Activated CD8-positive, alpha-beta T cell treated with anti-CD3 and anti-CD28 coated beads for 36 hours (primary cell): ENCODE data around the gene RNASE4. TPM values are rescaled to one million over a fixed set of nuclear protein-coding genes. Genes with fewer than 3 reads are reported as not detected.
"Not testable (repeated sequence)": the region's sequence is repeated elsewhere in the genome, so short reads cannot be mapped to it uniquely, and the experiment has no call there.

Source experiments
- ATAC-seq: fragments of 200-7000 bp; cut with Tn5 transposase; one replicate; pipeline ENCODE4 v1.10.0; 2021; ENCODE audit warnings: mild to moderate bottlenecking, moderate library complexity
- CTCF ChIA-PET: fragments of 350-600 bp; sonication (Branson Sonifier 250); formaldehyde crosslinking; loops from one replicate; lab custom pipeline; 2021; ENCODE audit warnings: antibody characterized with exemption; lab: Charles Lee
- POLR2A ChIA-PET: fragments of 350-600 bp; sonication (Branson Sonifier 250); formaldehyde crosslinking; loops from one replicate; lab custom pipeline; 2021; ENCODE audit warnings: antibody characterized with exemption; lab: Charles Lee
- DNase-seq: peaks from one replicate; pipeline ENCODE4 v3.0.0-alpha.2; 2020
- H3K27ac Mint-ChIP-seq: one replicate; pipeline ENCODE4 v1.8.0; 2021; ENCODE audit warnings: mild to moderate bottlenecking, mixed read lengths
- H3K27me3 Mint-ChIP-seq: one replicate; pipeline ENCODE4 v1.8.0; 2021; ENCODE audit warnings: mixed read lengths
- H3K36me3 Mint-ChIP-seq: one replicate; pipeline ENCODE4 v1.8.0; 2021; ENCODE audit warnings: low read depth, mixed read lengths
- H3K4me1 Mint-ChIP-seq: one replicate; pipeline ENCODE4 v1.8.0; 2021; ENCODE audit warnings: low read depth, mixed read lengths
- H3K4me3 Mint-ChIP-seq: one replicate; pipeline ENCODE4 v1.8.0; 2021; ENCODE audit warnings: mild to moderate bottlenecking, moderate library complexity, mixed read lengths
- H3K9me3 Mint-ChIP-seq: one replicate; pipeline ENCODE4 v1.8.0; 2021; ENCODE audit warnings: mixed read lengths
- CTCF ChIP-seq: fragments of 200-600 bp; IDR thresholded peaks from one replicate; pipeline ENCODE4 v1.8.0; 2022; ENCODE audit warnings: antibody characterized with exemption, mild to moderate bottlenecking
- intact Hi-C: fragments of 100-400 bp; cut with micrococcal nuclease; formaldehyde crosslinking; loops from one replicate; pipeline ENCODE4 v1.10.0; 2022
- total RNA-seq, 2 experiments: library from RNA; stranded (reverse); gene quantifications; one replicate each; pipeline ENCODE4 v1.2.3, GENCODE V29; 2021

RNASE4 gene
- total RNA-seq, 2 experiments from 2014 or later, result 1.0 to 1.1 TPM

GRCh38 chr14:20696764-20697163, 12.4 kb downstream of the RNASE4 start:
- ChIA-PET CTCF (interaction anchor here (0.7 to 7.4 kb wide), 21 partner anchors 9 to 275 kb away, joined by 3 to 40 read pairs (median 5); no protein-coding TSS in a partner anchor), POLR2A (no interaction called here)
- Mint-ChIP-seq H3K4me1 (peaks cover 3% of the 10 kb centered on the region), H3K9me3 (no peaks in the 10 kb centered on the region), H3K27ac (no peak overlapping the region), H3K36me3 (no peaks in the 10 kb centered on the region), H3K27me3 (peaks cover 4% of the 10 kb centered on the region), H3K4me3 (no peak overlapping the region)
- intact Hi-C loops, result loop anchor here (1.0 to 5.0 kb wide), 2 partner anchors 159 to 276 kb away; no protein-coding TSS in a partner anchor
- DNase-seq (no peak), ATAC-seq (no peak)
- no peak for TF ChIP-seq CTCF

GRCh38 chr14:20697273-20698017, 13.1 kb downstream of the RNASE4 start:
- intact Hi-C loops, result loop anchor here (1.0 to 5.0 kb wide), 2 partner anchors 158 to 275 kb away; no protein-coding TSS in a partner anchor
- H3K9me3 Mint-ChIP-seq, result no peaks in the 10 kb centered on the region
- ATAC-seq, result peak; percentile 93
- no peak overlapping the region for H3K27ac Mint-ChIP-seq
- peak; percentile 78 for DNase-seq
- TF ChIP-seq CTCF, result peak; percentile 75
- POLR2A ChIA-PET, result interaction anchor here (0.5 kb wide), 1 partner anchor 18 kb away, joined by 3 read pairs; no protein-coding TSS in a partner anchor
- H3K36me3 Mint-ChIP-seq, result no peaks in the 10 kb centered on the region
- no peak overlapping the region for H3K4me3 Mint-ChIP-seq
- peaks cover under 1% of the 10 kb centered on the region for H3K4me1 Mint-ChIP-seq
- CTCF ChIA-PET, result interaction anchor here (0.7 to 7.4 kb wide), 25 partner anchors 9 to 343 kb away, joined by 3 to 40 read pairs (median 4); no protein-coding TSS in a partner anchor
- H3K27me3 Mint-ChIP-seq, result peaks cover 4% of the 10 kb centered on the region

GRCh38 chr14:20698018-20698329, 13.6 kb downstream of the RNASE4 start:
- Mint-ChIP-seq H3K9me3 (no peaks in the 10 kb centered on the region), H3K36me3 (no peaks in the 10 kb centered on the region), H3K27me3 (peaks cover 4% of the 10 kb centered on the region), H3K4me3 (no peak overlapping the region), H3K4me1 (no peaks in the 10 kb centered on the region), H3K27ac (no peak overlapping the region)
- DNase-seq, result no peak
- POLR2A ChIA-PET, result no interaction called here
- ATAC-seq, result no peak
- CTCF ChIA-PET, result interaction anchor here (0.7 to 7.4 kb wide), 12 partner anchors 10 to 342 kb away, joined by 3 to 40 read pairs (median 5); no protein-coding TSS in a partner anchor
- intact Hi-C loops, result loop anchor here (5.0 kb wide), 1 partner anchor 274 kb away; no protein-coding TSS in a partner anchor
- TF ChIP-seq CTCF, result no peak

GRCh38 chr14:20698934-20699333, 14.6 kb downstream of the RNASE4 start:
- H3K4me1 Mint-ChIP-seq, result no peaks in the 10 kb centered on the region
- no peaks in the 10 kb centered on the region for H3K27me3 Mint-ChIP-seq
- no peak overlapping the region for H3K4me3 Mint-ChIP-seq
- POLR2A ChIA-PET, result no interaction called here
- H3K9me3 Mint-ChIP-seq, result no peaks in the 10 kb centered on the region
- H3K27ac Mint-ChIP-seq, result no peak overlapping the region
- CTCF ChIA-PET, result interaction anchor here (0.7 to 7.4 kb wide), 11 partner anchors 9 to 341 kb away, joined by 3 to 40 read pairs (median 6); no protein-coding TSS in a partner anchor
- DNase-seq (no peak), ATAC-seq (no peak)
- TF ChIP-seq CTCF, result no peak
- intact Hi-C loops, result loop anchor here (5.0 kb wide), 1 partner anchor 273 kb away; no protein-coding TSS in a partner anchor
- H3K36me3 Mint-ChIP-seq, result no peaks in the 10 kb centered on the region

GRCh38 chr14:20699931-20700330, 15.6 kb downstream of the RNASE4 start:
- ATAC-seq, result no peak
- POLR2A ChIA-PET, result interaction anchor here (1.0 to 1.1 kb wide), 2 partner anchors 36 to 45 kb away, joined by 3 read pairs; no protein-coding TSS in a partner anchor
- no peaks in the 10 kb centered on the region for H3K9me3 Mint-ChIP-seq
- no peaks in the 10 kb centered on the region for H3K4me1 Mint-ChIP-seq
- H3K27me3 Mint-ChIP-seq, result no peaks in the 10 kb centered on the region
- no peak overlapping the region for H3K4me3 Mint-ChIP-seq
- CTCF ChIA-PET, result interaction anchor here (1.4 to 2.1 kb wide), 6 partner anchors 7 to 271 kb away, joined by 4 to 20 read pairs (median 6); no protein-coding TSS in a partner anchor
- no peak for DNase-seq
- intact Hi-C loops, result loop anchor here (5.0 kb wide), 1 partner anchor 272 kb away; no protein-coding TSS in a partner anchor
- no peaks in the 10 kb centered on the region for H3K36me3 Mint-ChIP-seq
- H3K27ac Mint-ChIP-seq, result no peak overlapping the region
- no peak for TF ChIP-seq CTCF

- H3K4me3 Mint-ChIP-seq, H3K4me1 Mint-ChIP-seq, H3K27ac Mint-ChIP-seq, POLR2A ChIA-PET, H3K27me3 Mint-ChIP-seq, intact Hi-C loops, H3K9me3 Mint-ChIP-seq, DNase-seq, ATAC-seq, H3K36me3 Mint-ChIP-seq: not testable (repeated sequence)
- CTCF ChIA-PET, result interaction anchor here (1.4 to 2.1 kb wide), 5 partner anchors 8 to 270 kb away, joined by 4 to 20 read pairs (median 7); no protein-coding TSS in a partner anchor
These were observed 16.6 kb downstream of the RNASE4 start for GRCh38 chr14:20700965-20701364.
